GM19467 (cell line): ENCODE measurements around the gene LAIR1.
A peak's percentile ranks its signal among the peaks of the same experiment; 100 is the strongest.
"Not testable (repeated sequence)": the region's sequence is repeated elsewhere in the genome, so short reads cannot be mapped to it uniquely, and the experiment has no call there.

Source experiments
- ATAC-seq: cut with Tn5 transposase; IDR thresholded peaks from one replicate; pipeline ENCODE4 v1.9.1; 2021; ENCODE audit warnings: mild to moderate bottlenecking, moderate library complexity; ENCODE audit not compliant: unreplicated experiment

The LAIR1 gene

DNA sequence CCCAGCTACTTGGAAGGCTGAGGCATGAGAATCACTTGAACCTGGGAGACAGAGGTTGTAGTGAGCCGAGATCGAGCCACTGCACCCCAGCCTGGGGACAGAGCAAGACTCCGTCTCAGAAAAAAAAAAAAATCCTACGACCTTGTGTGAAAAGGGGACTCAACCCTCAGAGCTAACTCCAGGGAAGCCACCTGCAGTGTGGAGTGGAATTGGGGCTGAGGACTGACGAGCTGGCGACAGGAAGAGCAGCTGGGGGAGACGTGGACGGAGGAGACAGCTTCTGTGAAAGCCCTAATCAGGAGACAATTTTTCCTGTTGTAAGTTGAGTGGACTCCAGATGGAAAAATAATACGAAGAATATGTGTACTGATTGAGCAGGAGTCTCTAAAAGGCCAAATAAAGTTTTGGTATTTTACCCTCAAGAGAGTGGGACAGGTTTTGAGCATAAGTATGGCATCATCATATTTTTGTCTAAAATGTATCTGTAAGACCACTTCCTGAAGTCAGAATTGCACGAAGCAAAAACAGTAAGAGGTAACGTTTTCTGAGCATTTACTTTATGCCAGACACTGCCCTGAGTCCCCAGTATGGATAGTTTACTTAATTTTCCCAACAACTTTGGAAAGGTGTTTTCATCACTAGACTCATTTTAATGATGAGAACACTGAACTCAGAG is 12.0 kb upstream of the LAIR1 start:
- ATAC-seq = no peak

DNA sequence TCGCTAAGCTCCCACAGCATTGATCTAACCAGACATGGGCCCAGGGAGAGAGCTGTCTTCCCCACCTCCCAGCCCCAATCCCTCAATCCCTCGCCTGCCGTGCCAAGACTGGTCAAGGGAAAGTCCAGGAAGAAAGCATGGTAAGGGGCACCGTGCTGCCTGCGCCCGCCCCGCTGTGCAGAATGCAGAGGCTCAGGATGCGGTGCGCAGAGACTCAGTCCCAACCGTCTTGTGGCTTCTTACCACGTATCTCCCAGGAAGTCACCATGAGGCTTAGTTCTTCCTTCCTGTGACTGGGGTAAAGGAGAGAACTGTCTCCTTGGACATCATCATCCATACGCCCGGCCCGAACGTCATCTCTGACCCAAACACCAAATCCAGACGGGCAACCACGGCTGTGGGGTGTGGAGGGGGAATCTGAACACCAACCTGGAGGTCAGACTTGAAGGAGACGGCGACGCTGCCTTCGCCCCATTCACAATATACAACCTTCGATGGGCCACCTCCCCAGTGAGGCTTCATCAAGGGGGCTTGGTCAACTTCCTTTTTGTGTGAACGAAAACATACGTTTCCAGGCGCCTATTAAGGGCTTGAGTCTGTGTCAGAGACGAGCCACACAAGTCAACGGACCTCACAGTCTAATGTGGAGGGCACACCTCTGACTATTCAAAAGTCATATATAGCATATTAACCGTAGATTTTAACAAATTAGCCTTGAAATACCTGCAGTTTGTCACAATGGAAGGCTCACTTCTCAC is 10.6 kb upstream of the LAIR1 start:
- not testable (repeated sequence) for ATAC-seq

DNA sequence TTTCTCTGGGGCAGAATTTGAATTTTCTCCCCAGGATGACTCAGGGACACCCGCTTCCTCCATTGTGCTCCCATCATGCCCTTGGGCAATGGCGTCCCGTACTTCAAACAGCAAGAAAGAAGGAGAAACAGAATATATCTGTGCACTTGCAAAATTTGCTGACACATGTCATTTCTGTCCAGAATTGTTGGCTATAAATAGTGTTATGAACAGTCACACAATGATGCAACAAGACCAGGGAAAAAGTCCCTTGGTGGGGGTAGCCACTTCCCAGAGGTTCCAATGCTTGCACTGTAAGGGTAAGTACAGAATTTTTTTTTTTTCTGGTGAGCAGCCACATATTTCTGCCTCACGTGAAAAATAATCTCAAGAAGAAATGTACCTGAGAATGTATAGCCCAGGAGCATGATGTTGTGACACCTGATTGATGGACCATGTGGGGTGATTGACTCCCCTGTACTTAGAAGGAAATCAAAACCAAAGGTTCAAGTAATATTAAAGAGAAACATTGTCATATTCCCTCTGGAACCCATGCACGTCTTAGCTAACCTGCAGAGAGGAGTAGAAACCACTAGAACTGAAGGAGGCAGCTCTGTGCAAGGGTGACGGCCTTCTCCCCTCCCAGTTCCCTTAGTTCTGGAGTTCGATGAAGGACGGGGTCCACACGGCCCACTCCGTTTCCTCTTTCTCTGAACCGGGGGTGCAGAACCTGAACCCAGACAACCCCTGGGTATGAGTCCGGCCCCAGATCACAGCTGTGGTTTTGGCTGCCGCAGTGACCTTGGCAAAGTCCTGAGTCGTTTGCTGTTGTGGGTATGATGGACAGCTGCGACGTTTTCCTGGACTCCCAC is 9.3 kb upstream of the LAIR1 start:
- no peak for ATAC-seq

DNA sequence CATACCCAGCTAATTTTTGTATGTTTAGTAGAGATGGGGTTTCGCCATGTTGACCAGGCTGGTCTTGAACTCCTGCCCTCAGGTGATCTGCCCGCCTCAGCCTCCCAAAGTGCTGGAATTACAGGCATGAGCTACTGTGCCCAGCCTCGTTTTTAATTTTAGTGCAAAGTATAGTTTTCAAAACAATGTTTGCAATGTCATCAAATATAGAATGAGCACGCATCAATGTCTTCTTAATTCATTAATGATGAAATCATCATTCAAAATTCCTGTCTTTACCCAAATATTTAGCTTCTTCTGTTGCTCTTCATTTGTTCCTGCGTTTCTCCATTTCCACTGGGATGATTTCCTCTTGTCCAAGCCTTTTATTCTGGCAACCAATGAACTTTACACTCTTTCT is 6.7 kb upstream of the LAIR1 start:
- ATAC-seq = not testable (repeated sequence)

DNA sequence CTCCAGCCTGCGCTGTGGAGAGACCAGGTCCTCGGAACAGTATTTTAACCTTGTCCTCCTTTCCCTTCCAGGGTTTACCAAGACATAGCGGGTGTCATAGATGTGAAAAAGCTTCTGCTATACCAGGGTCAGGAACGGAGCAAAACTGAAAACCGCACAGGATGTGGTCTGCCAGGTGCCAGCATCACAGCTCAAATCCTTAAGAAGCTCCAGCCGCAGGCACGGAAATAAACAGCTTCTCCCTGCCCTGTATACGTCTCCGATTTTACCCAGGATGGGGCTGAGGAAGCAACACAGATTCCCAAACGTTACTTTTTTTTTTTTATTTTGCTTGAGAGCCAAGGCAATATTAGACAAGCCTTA is 5.7 kb upstream of the LAIR1 start:
- not testable (repeated sequence) for ATAC-seq

DNA sequence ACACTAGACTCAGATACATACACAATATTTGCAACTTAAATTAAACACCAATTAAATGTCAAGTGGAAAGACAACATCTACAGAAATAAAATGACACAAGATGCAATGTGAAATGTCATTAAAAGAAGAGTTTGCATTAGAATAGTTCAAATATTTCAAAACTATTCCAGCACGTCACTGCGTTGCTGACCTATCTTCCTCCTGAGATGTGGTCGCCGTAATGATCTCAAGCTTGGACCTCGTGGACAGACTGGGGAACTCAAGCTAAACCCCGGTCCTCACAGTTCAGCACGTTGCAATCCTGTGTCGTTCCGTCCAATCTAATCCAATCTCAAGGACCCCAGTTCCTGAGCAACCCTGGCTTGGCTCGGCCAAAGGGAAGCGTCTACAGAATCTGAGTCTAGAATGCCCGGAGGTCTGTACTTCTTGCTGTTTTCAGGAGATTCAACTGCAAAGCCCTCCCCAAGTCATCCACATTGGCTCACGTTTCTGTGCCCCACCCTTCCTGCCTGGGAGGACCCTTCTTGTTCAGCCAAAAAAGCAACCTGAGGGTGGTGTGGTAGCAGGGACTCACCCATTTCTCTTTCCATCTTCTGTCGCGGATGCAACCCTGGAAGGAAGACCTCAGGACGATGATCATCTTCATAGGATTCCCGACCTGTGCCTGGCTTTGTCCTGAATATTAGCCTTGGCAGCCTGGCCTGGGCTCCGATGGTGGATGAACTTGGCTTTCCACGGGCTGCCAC is 5.1 kb upstream of the LAIR1 start:
- ATAC-seq = not testable (repeated sequence)

DNA sequence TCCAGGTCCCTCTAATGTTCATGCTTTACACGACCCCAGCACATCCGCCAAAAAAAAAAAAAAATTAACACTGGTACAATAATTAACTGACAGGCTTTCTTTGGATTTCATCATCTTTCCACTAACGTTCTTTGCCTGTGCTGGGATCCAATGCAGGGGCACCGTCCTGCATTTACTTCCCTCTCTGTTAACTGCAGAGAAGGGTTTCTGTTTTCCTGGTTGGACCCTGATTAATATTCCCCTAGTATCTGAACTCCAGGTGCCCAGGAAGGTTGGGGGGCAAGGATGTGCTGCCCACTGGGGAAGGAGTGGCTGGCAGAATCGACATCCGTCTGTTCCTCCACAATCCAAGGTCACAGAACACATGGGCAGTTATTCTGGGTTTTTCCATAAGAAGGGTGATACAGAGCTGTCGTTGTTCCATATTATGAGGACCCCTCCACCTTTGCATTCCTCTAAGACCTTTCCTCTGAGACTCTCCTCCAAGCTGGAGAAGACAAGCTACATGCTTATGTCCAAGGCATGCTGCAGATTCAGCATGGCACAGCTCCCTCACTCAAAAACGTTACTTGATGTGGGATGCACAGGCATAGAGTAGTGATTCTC is 4.5 kb upstream of the LAIR1 start:
- no peak for ATAC-seq

DNA sequence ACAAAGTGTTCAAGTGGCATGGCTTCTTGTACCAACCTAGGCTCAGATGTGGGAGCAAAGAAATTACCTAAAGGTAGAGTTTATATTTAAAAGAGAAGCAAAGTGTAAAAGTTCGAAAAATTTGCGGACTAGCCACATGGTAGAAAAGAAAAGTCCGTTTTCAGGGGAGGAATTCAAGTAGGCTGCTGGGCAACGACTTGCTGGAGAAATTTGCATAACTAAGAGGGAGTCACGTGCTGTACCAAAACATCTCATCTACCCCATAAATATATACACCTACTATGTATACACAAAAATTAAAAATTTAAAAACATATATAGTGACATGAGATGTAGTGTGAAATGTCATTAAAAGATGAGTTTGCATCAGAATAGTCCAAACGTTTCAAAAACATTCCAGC is 2.1 kb upstream of the LAIR1 start:
- ATAC-seq = no peak

DNA sequence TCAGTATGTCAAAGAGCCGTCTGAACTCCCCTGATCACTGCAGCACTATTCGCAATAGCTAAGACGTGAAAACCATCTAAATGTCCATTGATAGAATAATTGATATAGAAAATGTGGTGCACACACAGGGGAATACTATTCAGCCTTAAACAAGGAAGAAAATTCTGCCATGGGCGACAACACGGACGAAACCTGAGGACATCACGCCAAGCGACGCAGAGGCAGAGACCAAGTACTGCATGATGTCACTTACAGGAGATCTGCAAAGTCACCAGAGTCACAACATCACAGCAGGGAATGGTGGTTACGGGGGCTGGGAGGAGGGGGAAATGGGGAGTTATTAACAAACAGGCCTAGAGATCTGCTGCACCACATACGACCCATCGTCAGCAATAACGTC is 1.1 kb upstream of the LAIR1 start:
- ATAC-seq = not testable (repeated sequence)

DNA sequence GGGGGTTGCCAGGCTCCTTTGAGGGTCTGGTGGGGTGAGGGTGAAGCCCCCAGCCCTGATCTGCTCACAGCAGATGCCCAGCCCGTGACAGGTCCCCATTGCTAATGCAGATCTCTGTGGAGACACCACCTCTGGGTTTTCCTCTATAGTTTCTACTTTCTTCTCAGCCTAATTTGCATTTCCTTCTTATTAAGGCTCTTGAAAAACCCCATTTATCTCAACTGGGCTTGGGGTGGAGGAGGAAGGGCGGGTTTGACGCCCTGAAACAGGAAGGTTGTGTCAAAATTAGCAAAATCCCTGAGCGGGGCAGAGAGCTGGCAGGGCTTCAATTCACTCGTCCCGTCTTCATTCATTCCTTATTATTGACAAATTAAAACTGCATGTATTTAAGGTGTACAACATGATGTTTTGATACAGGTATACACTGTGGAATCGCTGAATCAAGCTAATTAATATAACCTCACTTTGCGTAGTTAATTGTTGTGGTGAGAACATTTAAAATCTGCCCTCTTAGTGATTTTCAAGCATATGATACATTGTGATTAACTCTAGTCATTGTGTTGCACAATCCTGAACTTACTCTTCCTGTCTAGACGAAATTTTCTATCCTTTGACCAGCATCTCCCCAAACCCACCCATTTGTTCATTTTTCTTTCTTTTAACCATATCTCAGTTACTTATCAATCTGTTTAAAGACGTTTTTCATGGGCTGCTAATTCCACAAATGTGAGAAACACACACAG is 2.9 kb downstream of the LAIR1 start:
- not testable (repeated sequence) for ATAC-seq

DNA sequence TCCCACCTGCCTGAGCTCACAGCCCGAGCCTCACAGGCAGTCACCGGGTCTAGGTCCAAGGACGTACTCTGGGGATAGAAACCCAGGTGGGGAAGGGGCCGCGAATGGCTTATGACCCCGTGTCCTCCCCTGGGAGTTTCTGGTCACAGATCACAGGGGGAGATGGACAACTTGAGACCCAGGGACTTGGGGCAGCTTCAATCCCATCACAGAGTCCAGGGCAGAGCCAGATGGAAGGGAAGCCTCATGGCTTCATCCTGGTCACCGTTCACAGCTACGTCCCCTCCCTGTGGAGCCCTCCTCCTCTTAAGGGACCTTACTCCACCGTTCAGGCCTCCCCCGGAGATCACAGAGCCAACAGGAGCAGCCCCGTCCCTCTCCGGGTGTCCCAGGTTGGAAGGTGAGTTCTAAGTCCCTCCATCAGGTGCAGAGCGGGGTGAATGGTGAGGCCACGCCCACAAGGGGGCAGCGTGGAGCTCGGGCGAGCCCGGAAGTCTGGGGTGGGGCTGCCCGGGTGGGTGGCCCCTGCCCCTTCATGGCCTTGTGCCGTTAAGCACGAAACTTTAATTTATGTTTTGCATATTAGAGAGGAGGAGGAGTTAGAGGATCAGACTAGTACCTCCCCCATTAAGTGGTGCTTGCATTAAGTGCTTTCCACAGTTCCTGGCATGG is 5.4 kb downstream of the LAIR1 start:
- ATAC-seq = peak; percentile 76

DNA sequence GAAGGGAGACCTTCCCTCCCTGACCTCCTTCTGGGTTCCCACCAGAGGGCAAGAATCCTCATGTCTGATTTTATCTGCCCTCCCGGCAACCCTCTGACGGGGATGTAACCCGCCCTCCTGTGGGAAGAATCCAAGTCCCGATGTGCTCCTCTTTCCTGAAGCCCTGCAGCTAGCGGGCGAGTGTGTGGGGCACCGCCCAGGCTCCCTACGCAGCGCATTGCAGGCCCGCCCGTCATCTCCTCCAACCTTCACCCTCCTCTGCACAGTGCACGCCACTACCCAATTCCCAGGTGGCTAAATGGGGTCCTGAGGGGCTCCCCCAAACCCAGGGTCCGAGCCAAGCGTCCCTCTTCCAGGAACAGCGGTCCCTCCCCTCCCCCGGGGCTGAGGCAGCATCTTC is 7.3 kb downstream of the LAIR1 start:
- ATAC-seq = no peak

DNA sequence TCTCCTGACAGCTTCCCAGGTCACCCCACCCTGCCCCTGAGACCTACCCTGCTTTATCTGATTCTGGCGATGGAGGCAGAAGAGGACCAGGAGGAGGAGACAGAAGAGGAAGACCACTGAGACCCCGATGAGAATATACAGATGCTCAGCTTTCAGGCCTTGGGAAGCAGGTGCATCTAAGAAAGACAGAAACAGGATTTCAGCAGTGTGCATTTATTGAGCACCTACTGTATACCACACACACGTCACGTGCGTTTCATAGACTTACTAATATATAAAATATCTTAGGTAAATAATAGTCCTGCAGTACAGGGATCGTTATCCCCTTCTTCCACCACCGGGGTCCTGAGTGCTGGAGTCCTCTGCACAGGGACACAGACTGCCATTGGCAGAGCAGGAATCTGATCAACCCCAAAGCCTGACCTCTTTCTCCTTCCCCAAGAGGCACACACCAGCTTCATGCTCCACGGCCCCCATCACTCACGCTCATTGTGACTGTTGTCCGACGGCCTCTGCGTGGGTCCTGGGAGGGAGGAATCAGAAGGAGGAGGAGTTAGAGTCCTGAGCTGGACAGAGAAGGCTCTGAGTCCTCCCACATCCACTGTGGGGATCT is 8.2 kb downstream of the LAIR1 start:
- no peak for ATAC-seq

DNA sequence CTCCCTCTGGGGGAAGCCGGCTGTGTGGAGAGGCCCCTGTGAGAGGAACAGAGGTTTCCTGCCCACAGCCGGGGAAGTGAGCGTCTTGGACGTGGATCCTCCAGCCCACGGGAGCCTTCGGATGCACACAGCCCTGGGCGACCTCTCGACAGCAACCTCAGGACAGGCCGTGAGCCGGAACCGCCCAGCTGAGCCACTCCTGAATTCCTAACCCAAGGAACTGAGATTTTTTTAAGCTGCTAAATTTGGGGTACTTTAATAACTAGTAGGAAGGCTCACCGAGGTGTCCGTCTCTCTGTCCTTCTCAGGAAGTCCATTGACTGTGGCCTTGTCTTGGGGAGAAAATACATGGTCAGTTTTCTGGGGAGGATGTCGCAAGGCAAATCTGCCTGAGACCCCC is 9.1 kb downstream of the LAIR1 start:
- ATAC-seq = no peak

DNA sequence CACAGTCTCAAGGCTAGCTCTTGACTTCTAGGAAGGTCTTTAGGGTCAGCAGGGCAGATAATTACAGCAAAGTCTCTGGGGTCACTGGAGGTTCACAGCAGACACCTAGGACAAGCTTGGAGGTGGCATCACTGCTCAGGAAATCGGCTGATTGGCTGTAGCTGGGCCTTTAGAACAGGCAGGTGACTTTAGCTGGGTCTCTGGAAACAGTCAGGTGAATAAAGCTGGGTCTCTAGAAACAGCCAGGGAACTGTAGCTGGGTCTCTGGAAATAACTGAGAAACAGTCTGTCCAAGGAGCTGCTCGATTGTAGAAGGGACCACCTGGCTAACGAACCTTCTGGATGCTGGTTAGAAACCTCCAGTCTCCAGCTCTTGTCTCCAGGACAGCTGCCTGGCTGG is 10.0 kb downstream of the LAIR1 start:
- ATAC-seq = no peak

DNA sequence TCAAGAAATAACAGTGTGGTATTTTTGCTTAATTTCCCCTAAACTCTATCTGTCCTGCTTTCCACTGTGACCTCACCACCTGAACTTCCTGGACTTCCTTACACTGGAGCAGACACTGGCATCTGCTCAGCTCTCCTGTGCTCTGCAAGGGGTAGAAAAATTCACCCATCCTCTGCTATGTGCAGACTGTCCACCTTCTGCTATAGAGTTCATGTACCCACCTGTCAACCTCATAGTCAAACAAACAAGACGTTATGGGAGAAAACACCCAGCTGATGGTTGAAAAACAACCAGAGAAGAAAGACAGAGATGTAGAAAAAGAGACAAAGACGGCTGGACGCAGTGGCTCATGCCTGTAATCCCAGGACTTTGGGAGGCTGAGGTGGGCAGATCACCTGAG is 12.2 kb downstream of the LAIR1 start:
- no peak for ATAC-seq

DNA sequence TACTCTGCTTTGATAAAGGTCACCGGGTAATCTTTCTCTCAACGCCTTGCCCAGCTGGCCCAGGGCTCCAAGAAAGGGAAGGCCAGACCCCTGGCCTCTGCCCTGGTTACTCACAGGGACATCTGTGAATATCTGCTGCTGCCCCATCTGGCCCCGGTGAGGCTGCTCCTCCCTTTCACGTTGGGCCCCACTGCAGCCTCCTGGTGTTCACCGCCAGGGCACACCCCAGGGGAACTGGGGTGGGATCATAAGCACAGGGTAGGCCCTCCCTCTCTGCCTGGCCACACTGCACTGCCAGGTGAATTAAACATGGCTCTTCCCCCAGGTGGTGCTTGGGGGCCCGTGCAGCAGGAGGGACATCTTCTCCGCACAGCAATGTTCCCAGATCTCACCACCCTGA is 12.7 kb downstream of the LAIR1 start:
- ATAC-seq = no peak

DNA sequence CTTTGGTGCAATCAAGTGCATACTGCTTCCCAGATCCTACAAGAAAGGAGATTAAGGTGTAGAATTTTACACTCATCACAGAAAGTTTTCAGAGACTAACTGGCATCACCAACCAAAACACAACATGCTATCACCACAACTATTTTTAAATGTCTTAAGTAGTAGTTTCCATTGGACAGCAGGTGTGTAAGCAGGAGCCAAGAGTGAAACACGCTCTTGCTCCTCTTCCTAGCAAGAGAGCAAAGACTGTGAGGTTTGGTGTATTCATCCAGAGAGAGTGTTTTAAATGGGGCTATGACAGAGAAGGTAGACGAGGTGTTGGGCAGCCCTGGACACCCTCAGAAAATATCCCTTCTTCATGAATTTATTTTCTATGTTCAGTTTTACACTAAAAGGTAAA is 13.3 kb downstream of the LAIR1 start:
- no peak for ATAC-seq

DNA sequence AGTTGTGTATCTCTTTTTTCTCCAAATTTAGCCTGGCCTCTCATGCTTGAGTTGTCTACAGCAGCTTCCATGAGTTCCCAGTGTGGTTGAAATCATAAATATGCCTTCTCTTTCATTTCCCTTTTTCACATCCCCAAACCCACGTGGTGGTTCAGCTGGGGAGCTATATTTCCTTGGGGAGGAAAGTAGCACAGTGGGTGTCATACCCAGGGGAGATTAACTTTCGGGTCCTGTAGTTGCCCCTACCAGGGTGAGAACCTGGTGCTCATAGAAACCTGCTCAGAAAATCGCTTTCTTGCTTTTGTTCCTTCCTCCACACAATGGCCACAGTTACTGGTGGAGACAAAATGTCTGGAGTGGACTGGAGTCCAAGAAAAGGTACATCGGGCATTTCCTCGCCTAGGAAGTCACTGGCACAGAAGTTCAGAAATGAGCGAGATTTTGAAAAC is 18.8 kb downstream of the LAIR1 start:
- no peak for ATAC-seq
